Measurements from ENCODE around the gene YBX3.
A peak's percentile ranks its signal among the peaks of the same experiment; 100 is the strongest.

Gene YBX3

DNA sequence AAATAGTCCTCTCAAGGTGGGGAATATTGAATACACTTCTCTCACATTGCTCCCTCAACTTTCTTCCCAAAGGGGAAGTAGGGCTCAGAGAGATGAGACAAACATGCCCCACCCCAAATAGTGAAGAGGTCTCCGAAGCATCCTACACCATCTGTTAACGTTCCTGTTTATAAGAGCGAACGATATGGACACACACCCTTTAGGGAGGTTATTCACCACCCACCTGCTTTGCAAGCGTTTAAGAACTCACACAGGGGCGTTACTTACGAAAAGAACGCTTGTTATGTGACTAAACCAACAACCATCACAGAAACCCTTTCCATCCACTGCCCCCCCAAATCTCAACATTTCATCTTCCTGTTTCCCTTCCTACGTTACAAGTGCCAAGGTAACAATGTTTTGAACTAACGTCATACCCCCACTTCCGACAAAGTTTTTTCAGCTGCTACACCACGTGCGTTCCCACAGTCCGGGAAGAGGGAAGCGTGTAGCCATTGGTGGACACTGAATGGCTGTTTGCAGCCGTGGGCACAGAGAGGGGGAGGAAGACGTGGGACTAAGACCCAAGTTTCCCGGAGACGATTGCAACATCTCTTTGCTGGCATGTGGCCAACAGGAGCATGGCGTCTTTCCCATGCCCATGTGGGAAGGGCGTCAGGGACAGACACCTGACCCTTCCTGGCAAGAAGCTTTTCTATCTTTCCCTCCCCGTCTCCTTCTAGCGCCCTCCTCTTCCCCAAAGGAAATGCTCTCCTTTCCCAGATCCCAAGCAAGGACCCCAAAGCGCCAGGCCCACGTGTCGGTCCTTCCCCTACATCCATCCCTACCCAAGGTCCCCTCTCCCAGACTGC lies 1.2 kb downstream of the YBX3 start:
- DNase-seq: peak; percentile 67

DNA sequence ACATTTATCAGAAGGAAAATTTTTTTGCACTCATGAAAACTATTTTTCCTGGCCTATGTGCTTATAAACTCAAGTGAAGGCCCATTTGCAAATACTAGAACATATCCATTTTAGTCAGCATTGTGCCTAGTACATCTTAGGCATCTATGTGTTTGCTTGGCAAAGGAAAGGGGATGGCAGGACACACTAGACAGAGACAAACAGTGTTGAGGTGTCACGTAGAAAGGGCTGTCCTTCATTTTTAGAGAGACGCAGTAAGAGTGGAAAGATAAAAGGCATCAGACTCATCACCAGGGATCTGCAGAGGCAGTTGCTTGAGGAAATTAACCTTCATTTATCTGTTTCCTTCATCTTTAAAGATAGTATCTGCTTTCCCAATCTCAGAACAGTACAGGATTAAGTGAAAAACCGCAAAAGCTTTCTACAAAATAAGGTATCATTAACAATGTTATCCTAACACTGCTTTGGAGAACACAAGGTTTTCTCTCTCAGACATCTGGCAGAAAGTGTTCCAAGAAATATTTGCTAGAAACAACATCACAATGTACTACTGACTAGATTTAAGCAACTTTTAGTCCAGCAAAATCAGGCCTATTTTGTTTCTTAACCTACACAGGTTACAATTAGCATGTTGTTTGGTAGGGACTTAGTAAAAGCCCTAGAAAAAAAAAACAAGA lies 2.0 kb downstream of the YBX3 start:
- DNase-seq: no peak

DNA sequence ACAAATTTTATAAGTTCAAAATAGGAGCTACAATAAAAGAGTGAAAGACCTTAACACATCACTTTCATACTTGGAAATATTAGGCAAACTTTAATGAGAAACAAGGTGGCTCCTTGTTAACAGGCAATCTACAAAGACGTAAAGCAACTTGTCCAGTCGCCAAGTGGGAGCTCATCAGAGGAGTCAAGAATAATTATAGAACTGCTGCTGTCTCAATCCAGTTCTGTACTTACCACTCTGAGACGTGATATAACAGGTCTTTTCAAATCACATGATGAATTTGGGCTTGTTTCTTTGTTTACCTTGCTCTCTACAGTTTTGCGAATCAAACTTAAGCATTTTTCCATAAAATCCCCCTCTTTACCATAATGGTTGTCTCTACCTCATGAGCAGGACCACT lies 3.6 kb downstream of the YBX3 start:
- no peak for DNase-seq

GRCh38 chr12:10718279-10718821 lies 4.8 kb downstream of the YBX3 start:
- no peak for DNase-seq

GRCh38 chr12:10717410-10717809 lies 5.7 kb downstream of the YBX3 start:
- DNase-seq: no peak

- no peak for DNase-seq
Measured at GRCh38 chr12:10716704-10717315, 6.3 kb downstream of the YBX3 start.

GRCh38 chr12:10716277-10716676 lies 6.8 kb downstream of the YBX3 start:
- no peak for DNase-seq

- DNase-seq: no peak
Measured at GRCh38 chr12:10715491-10715890, 7.6 kb downstream of the YBX3 start.

GRCh38 chr12:10709808-10710207 lies 13.3 kb downstream of the YBX3 start:
- no peak for DNase-seq

- no peak for DNase-seq
Measured at GRCh38 chr12:10708862-10709261, 14.3 kb downstream of the YBX3 start.

GRCh38 chr12:10705655-10706054 lies 17.5 kb downstream of the YBX3 start:
- no peak for DNase-seq

GRCh38 chr12:10701843-10702242 lies 21.3 kb downstream of the YBX3 start:
- no peak for DNase-seq

- DNase-seq: no peak
Measured at GRCh38 chr12:10701131-10701681, 21.9 kb downstream of the YBX3 start.

DNA sequence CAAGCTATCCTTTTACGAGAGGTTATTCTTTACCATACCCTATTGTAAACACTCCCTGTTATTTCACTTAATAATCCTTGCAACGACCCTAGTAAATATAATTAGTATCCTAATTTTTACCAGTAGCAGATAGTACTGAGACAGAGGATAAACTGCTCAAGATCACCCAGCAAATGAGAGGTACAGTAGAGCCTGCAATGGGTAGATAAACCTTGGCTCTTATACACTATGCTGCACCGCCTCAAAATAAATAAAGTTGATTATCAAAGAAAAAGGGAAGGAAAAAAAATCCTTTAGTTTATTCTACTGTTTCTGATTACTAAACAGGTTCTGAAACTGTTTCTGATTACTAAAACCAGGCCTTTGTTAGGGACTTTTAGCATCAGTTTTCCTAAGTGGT lies 22.5 kb downstream of the YBX3 start:
- DNase-seq: no peak

DNA sequence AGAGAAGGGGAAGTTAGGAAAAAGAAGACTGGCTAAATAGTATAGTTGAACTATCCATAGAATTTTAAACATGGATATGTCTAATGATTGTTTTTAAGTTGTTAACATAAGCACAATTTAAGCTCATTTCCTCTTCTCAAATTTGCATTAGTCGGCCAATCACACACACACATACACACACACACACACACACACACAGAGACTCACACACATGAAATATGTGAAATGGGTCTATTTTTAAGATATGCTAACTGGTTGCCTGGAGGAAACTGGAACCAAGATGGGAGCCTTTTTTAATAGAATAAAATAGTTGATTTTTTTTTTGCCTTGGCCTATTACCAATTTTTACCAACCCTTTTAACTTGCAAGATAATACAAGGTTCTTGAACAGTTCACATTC lies 25.3 kb downstream of the YBX3 start:
- DNase-seq: no peak

- no peak for DNase-seq
Measured at GRCh38 chr12:10697156-10697555, 26.0 kb downstream of the YBX3 start.

DNA sequence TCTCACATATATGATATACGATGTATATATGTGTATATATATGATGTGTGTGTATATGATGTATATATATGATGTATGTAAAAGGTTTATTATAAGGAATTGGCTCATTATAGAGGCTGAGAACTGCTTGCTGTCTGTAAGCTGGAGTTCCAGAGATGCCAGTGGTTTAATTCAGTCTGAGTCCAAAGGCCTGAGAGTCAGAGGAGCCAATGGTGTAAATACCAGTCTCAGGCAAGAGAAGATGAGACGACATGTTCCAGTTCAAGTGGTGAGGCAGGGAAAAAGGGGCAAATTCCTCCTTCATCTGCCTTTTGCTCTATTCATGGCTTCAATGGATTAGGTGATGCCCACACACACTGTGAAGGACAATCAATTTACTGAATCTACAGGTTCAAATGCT lies 32.2 kb downstream of the YBX3 start:
- DNase-seq: no peak

DNA sequence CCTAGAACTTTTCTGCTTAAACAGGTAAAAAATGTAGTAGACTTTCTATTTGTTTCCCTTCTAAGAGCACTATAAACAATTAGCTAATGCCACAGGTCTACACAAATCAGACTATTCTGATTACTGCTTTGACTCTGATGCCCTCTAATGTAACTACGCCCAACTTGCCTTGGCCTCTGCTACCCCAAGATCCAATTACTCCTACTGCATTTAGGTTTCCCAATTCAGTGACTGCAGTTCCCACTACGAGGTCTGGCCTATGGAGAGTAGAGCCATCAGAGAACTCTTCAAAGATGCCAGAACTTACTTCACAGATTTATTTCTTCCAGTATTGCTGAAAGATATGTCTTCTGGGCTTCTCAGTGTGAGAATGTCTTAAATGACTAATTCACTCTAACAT lies 34.0 kb downstream of the YBX3 start:
- no peak for DNase-seq

- no peak for DNase-seq
Measured at GRCh38 chr12:10688042-10688441, 35.1 kb downstream of the YBX3 start.

DNA sequence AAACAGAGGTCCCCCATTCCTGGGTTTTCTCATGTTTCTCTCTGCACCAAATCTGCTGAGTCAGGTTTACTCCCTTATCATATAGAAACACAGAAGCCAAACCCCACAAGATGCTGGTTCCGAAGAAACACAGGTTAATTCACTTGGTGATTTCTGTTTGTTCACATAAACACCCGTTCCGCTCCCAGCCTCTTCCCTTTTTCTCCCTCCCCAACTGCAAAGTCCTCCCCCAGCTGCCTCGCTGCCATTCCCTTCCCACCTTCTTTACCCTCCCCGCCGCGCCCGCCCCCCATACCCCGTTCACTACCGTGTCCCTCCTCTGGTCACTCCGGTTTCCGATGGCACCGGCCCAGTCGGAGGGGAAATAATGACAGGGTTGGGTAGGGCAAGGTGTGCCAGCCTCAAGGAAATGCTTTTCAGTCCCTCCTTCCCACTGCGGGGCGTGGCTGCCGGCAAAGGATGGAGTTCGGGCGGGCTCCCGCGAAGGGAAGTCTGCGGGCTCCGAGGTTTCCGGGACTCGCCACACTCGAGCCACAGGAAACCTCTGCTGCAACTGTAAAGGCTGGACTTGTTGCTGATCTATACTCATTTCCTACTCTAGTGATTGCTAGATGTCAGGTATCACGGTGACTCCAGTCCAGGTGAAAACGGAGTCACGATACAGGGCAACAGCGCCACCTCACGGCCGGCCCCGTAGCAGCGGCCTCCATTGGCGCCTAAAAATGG lies 49.3 kb downstream of the YBX3 start, which contains the start of gene STYK1:
Gene STYK1 (minus strand): TSS at position 394 of the 726 bp plus-strand sequence. CDS start 39,434 bp downstream, outside the sequence.
- peak; percentile 97 for DNase-seq

DNA sequence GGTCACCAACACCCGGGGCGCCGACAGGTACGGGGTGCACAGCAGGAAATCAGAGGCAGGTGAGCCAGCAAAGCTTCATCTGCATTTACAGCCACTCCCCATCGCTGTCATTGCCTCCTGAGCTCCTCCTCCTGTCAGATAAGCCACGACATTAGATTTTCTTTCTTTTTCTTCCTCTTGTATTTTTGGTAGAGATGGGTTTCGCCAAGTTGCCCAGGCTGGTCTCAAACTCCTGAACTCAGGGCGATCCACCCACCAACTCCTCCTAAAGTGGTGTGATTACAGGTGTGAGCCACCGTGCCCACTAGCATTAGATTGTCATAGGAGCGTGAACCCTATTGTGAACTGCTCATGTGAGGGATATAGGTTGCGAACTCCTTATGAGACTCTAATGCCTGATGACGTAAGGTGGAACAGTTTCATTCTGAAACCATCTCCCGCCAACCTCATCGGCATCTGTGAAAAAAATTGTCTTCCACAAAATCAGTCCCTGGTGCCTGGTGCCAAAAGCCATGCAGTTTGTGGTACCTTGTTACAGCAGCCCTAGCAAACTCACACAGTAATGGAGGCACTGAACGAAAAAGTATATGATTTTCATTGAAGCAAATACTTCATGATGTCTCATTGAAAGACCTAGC lies 50.8 kb downstream of the YBX3 start:
- peak; percentile 82 for DNase-seq

DNA sequence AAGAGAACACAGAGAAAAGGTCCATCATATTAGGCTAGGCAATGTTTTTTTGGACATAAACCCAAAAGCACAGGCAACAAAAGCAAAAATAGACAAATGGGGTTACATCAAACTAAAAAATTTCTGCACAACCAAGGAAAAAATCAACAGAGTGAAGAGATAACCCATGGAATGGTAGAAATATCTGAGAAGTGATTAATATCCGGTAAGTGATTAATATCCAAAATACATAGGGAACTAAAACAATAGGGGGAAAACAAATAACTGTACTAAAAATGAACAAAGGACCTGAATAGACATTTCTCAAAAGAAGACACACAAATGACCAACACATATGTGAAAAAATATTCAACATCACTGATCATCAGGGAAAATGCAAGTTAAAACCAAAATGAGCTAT lies 53.6 kb downstream of the YBX3 start:
- DNase-seq: no peak
